Mesenchymal stem cell (in vitro differentiated cells and primary cell): Measurements from ENCODE around the gene GALNT3.
A peak's percentile ranks its signal among the peaks of the same experiment; 100 is the strongest.

Experiments used
- DNase-seq: peaks from one replicate; pipeline ENCODE4 v3.0.0-alpha.2; 2013
- H2AFZ ChIP-seq: one replicate; pipeline ENCODE4 v1.6.1; 2013; ENCODE audit warnings: low read depth, mild to moderate bottlenecking, control low read depth, inconsistent platforms, low read length, moderate library complexity
- H2AK5ac ChIP-seq: 2 replicates; pipeline ENCODE4 v1.6.1; 2013; ENCODE audit warnings: low read length, moderate library complexity, mild to moderate bottlenecking, inconsistent platforms; ENCODE audit not compliant: severe bottlenecking
- H2BK120ac ChIP-seq: one replicate; pipeline ENCODE4 v1.6.1; 2013; ENCODE audit warnings: low read depth, mild to moderate bottlenecking, inconsistent platforms, low read length, moderate library complexity
- H2BK12ac ChIP-seq, 2 experiments: one replicate each; pipeline ENCODE4 v1.6.1; 2013; ENCODE audit warnings: inconsistent platforms in 2 of 2, low read length in 2 of 2, mild to moderate bottlenecking in 2 of 2, moderate library complexity in 2 of 2, control low read depth in 1 of 2
- H2BK15ac ChIP-seq: one replicate; pipeline ENCODE4 v1.6.1; 2013; ENCODE audit warnings: mild to moderate bottlenecking, low read depth, inconsistent platforms; ENCODE audit not compliant: poor library complexity, severe bottlenecking
- H2BK5ac ChIP-seq: 2 replicates; pipeline ENCODE4 v1.6.1; 2013; ENCODE audit warnings: low read depth, mild to moderate bottlenecking, low read length, control low read depth, inconsistent platforms; ENCODE audit not compliant: poor library complexity, severe bottlenecking
- H3K14ac ChIP-seq, 2 experiments: one replicate each; pipeline ENCODE4 v1.6.1; 2013; ENCODE audit warnings: inconsistent platforms in 2 of 2, low read length in 2 of 2, control low read depth in 1 of 2, mild to moderate bottlenecking in 1 of 2, moderate library complexity in 1 of 2
- H3K18ac ChIP-seq, 2 experiments: one replicate each; pipeline ENCODE4 v1.6.1; 2013; ENCODE audit warnings: inconsistent platforms in 2 of 2, low read length in 2 of 2, control low read depth in 1 of 2, low read depth in 1 of 2, mild to moderate bottlenecking in 1 of 2
- H3K23ac ChIP-seq, 2 experiments: one replicate each; pipeline ENCODE4 v1.6.1; 2013; ENCODE audit warnings: inconsistent platforms in 2 of 2, low read length in 2 of 2, mild to moderate bottlenecking in 2 of 2, moderate library complexity in 2 of 2, control low read depth in 1 of 2
- H3K27ac ChIP-seq: 2 replicates; pipeline ENCODE4 v1.5.1; 2013; ENCODE audit warnings: mild to moderate bottlenecking, moderate library complexity, low read length, control low read depth, inconsistent platforms; ENCODE audit not compliant: poor library complexity, severe bottlenecking
- H3K27me3 ChIP-seq, 2 experiments: 2 replicates each; pipeline versions ENCODE4 v1.6.1 to v1.7.0; 2013; ENCODE audit warnings: low read length in 2 of 2, mild to moderate bottlenecking in 2 of 2, moderate library complexity in 2 of 2, control low read depth in 1 of 2, inconsistent platforms in 1 of 2; ENCODE audit not compliant: control insufficient read depth in 1 of 2, insufficient read depth in 1 of 2
- H3K36me3 ChIP-seq, 2 experiments: 2 replicates each; pipeline versions ENCODE4 v1.6.1 to v1.7.0; 2013; ENCODE audit warnings: low read length in 2 of 2, control low read depth in 1 of 2, inconsistent platforms in 1 of 2, low read depth in 1 of 2, mild to moderate bottlenecking in 1 of 2; ENCODE audit not compliant: insufficient read depth in 2 of 2, control insufficient read depth in 1 of 2
- H3K4ac ChIP-seq, 2 experiments: one replicate each; pipeline ENCODE4 v1.6.1; 2013; ENCODE audit warnings: inconsistent platforms in 2 of 2, low read length in 2 of 2, mild to moderate bottlenecking in 2 of 2, moderate library complexity in 2 of 2, control low read depth in 1 of 2, low read depth in 1 of 2
- H3K4me1 ChIP-seq: 2 replicates; pipeline ENCODE4 v1.6.1; 2013; ENCODE audit warnings: low read depth, low read length, control low read depth; ENCODE audit not compliant: control insufficient read depth, insufficient read depth
- H3K4me2 ChIP-seq: 2 replicates; pipeline ENCODE4 v1.6.1; 2013; ENCODE audit warnings: low read length, mild to moderate bottlenecking, inconsistent platforms; ENCODE audit not compliant: poor library complexity, severe bottlenecking
- H3K4me3 ChIP-seq, 2 experiments: 2 replicates each; pipeline versions ENCODE4 v1.5.1 to v1.7.0; 2013; ENCODE audit warnings: low read length in 2 of 2, mild to moderate bottlenecking in 2 of 2, control low read depth in 1 of 2, low read depth in 1 of 2; ENCODE audit not compliant: insufficient read depth in 1 of 2
- H3K79me1 ChIP-seq: replicated peaks from 2 replicates; pipeline ENCODE4 v1.6.1; 2013; ENCODE audit warnings: mild to moderate bottlenecking, control low read depth, low read length, inconsistent platforms; ENCODE audit not compliant: poor library complexity, severe bottlenecking
- H3K9ac ChIP-seq: 2 replicates; pipeline ENCODE4 v1.7.0; 2013; ENCODE audit warnings: mild to moderate bottlenecking, low read length, moderate library complexity
- H3K9me3 ChIP-seq: 2 replicates; pipeline ENCODE4 v1.7.0; 2013; ENCODE audit warnings: mild to moderate bottlenecking, low read length; ENCODE audit not compliant: control insufficient read depth
- H4K8ac ChIP-seq: one replicate; pipeline ENCODE4 v1.6.1; 2013; ENCODE audit warnings: inconsistent platforms, mild to moderate bottlenecking, low read length, moderate library complexity
- H4K91ac ChIP-seq: one replicate; pipeline ENCODE4 v1.6.1; 2013; ENCODE audit warnings: mild to moderate bottlenecking, low read length, inconsistent platforms
- WGBS: methylation state at CpG from one replicate; pipeline ENCODE4 v1.1.7; 2013; ENCODE audit warnings: mixed read lengths; 5-methylcytosine and 5-hydroxymethylcytosine counted together

GALNT3 gene

GRCh38 chr2:165700531-165700930 lies 93.5 kb downstream of the GALNT3 start:
- H3K4me1 ChIP-seq: no peaks in the 10 kb centered on the region
- H3K9ac ChIP-seq: no peak overlapping the region
- H3K27ac ChIP-seq: no peak overlapping the region
- no peak overlapping the region for H2AK5ac ChIP-seq
- H2BK120ac ChIP-seq: no peak overlapping the region
- no peak for DNase-seq
- H3K27me3 ChIP-seq: no peaks in the 10 kb centered on the region
- H2BK12ac ChIP-seq: no peak overlapping the region
- H2BK5ac ChIP-seq: no peak overlapping the region
- no peak overlapping the region for H3K23ac ChIP-seq
- no peak overlapping the region for H3K18ac ChIP-seq
- H4K91ac ChIP-seq: no peak overlapping the region
- H2BK15ac ChIP-seq: no peak overlapping the region
- H3K4me3 ChIP-seq: no peak overlapping the region
- H2AFZ ChIP-seq: no peak overlapping the region
- H3K36me3 ChIP-seq: no peaks in the 10 kb centered on the region
- H4K8ac ChIP-seq: no peak overlapping the region
- H3K4me2 ChIP-seq: no peak overlapping the region
- 95% methylated on average over 5 of the region's 5 CpGs for WGBS
- H3K4ac ChIP-seq: no peak overlapping the region
- H3K79me1 ChIP-seq: no peaks in the 10 kb centered on the region
- H3K14ac ChIP-seq: no peak overlapping the region
- H3K9me3 ChIP-seq: no peaks in the 10 kb centered on the region

GRCh38 chr2:165699946-165700345 lies 94.1 kb downstream of the GALNT3 start:
- no peak for DNase-seq
- WGBS: 88% methylated on average over 1 of the region's 2 CpGs
- H3K79me1 ChIP-seq: no peaks in the 10 kb centered on the region

GRCh38 chr2:165698444-165698884 lies 95.6 kb downstream of the GALNT3 start:
- H3K36me3 ChIP-seq: no peaks in the 10 kb centered on the region
- no peak overlapping the region for H3K4me2 ChIP-seq
- peak; percentile 69 for DNase-seq
- H3K4me3 ChIP-seq: no peak overlapping the region
- H2BK12ac ChIP-seq: peak overlapping the region in 1 of 2 experiments; percentile 35
- WGBS: 14% methylated on average over 1 of the region's 4 CpGs
- no peak overlapping the region for H3K4ac ChIP-seq
- H2BK5ac ChIP-seq: no peak overlapping the region
- H3K9ac ChIP-seq: no peak overlapping the region
- no peaks in the 10 kb centered on the region for H3K9me3 ChIP-seq
- no peaks in the 10 kb centered on the region for H3K4me1 ChIP-seq
- no peaks in the 10 kb centered on the region for H3K27me3 ChIP-seq
- no peak overlapping the region for H4K91ac ChIP-seq
- no peak overlapping the region for H3K27ac ChIP-seq
- H2BK15ac ChIP-seq: no peak overlapping the region
- H2AK5ac ChIP-seq: no peak overlapping the region
- no peak overlapping the region for H4K8ac ChIP-seq
- no peak overlapping the region for H2AFZ ChIP-seq
- H3K79me1 ChIP-seq: no peaks in the 10 kb centered on the region
- H3K18ac ChIP-seq: no peak overlapping the region
- no peak overlapping the region for H2BK120ac ChIP-seq
- H3K14ac ChIP-seq: no peak overlapping the region
- no peak overlapping the region for H3K23ac ChIP-seq

More at GRCh38 chr2:165699946-165700345, 94.1 kb downstream of the GALNT3 start:
- no peak overlapping the region for H3K23ac ChIP-seq
- no peak overlapping the region for H2AFZ ChIP-seq
- no peak overlapping the region for H4K91ac ChIP-seq
- H2BK12ac ChIP-seq: no peak overlapping the region
- no peak overlapping the region for H3K4ac ChIP-seq
- H4K8ac ChIP-seq: no peak overlapping the region
- H3K27ac ChIP-seq: no peak overlapping the region
- no peak overlapping the region for H3K9ac ChIP-seq
- H3K4me3 ChIP-seq: no peak overlapping the region
- H2AK5ac ChIP-seq: no peak overlapping the region
- H3K14ac ChIP-seq: no peak overlapping the region
- H2BK120ac ChIP-seq: no peak overlapping the region
- no peak overlapping the region for H2BK5ac ChIP-seq
- no peaks in the 10 kb centered on the region for H3K27me3 ChIP-seq
- H3K4me1 ChIP-seq: no peaks in the 10 kb centered on the region
- H3K4me2 ChIP-seq: no peak overlapping the region
- no peaks in the 10 kb centered on the region for H3K36me3 ChIP-seq
- H3K9me3 ChIP-seq: no peaks in the 10 kb centered on the region
- H2BK15ac ChIP-seq: no peak overlapping the region
- no peak overlapping the region for H3K18ac ChIP-seq

- Histone ChIP-seq H2BK5ac (no peak overlapping the region), H3K18ac (no peak overlapping the region), H2AFZ (no peak overlapping the region), H3K4me1 (no peaks in the 10 kb centered on the region), H3K36me3 (no peaks in the 10 kb centered on the region), H3K14ac (no peak overlapping the region), H2AK5ac (no peak overlapping the region), H3K23ac (no peak overlapping the region), H3K4ac (no peak overlapping the region), H3K79me1 (no peaks in the 10 kb centered on the region), H2BK15ac (no peak overlapping the region), H3K9me3 (no peaks in the 10 kb centered on the region), H3K9ac (no peak overlapping the region), H3K4me3 (no peak overlapping the region), H2BK12ac (no peak overlapping the region), H2BK120ac (no peak overlapping the region), H4K91ac (no peak overlapping the region), H3K27ac (no peak overlapping the region), H3K4me2 (no peak overlapping the region), H3K27me3 (no peaks in the 10 kb centered on the region), H4K8ac (no peak overlapping the region)
- WGBS: 91% methylated on average over 4 of the region's 4 CpGs
- no peak for DNase-seq
Observed at GRCh38 chr2:165697748-165698443, 96.2 kb downstream of the GALNT3 start.
